MCF 10A (cell line): ENCODE results near the gene PID1. TPM values are rescaled to one million over a fixed set of nuclear protein-coding genes. Genes with fewer than 3 reads are reported as not detected.

Source experiments
- BruUV-seq: library from RNA; stranded (reverse); fragments of 400-500 nt; replicated peaks from 2 replicates; lab custom pipeline; 2021; lab: Mats Ljungman, UMichigan
- CTCF ChIA-PET: fragments of 300-600 bp; sonication (Branson Sonifier 250); formaldehyde crosslinking; extraction: SDS; loops from one replicate; lab custom pipeline; 2021; ENCODE audit warnings: antibody characterized with exemption, inconsistent platforms; lab: Yijun Ruan, JAX
- POLR2A ChIA-PET: fragments of 300-600, 350-650 bp; sonication (Branson Sonifier 250); formaldehyde crosslinking; extraction: SDS; loops from one replicate; lab custom pipeline; 2020; ENCODE audit warnings: antibody characterized with exemption, inconsistent platforms; lab: Yijun Ruan, JAX
- DNase-seq: peaks from one replicate; pipeline ENCODE4 v3.0.0-alpha.2; 2018; ENCODE audit not compliant: unreplicated experiment
- H3K27ac Mint-ChIP-seq: one replicate; pipeline ENCODE4 v1.8.0; 2022; ENCODE audit warnings: mild to moderate bottlenecking, low read depth, mixed read lengths; ENCODE audit not compliant: unreplicated experiment
- H3K27me3 Mint-ChIP-seq: one replicate; pipeline ENCODE4 v1.8.0; 2022; ENCODE audit warnings: mixed read lengths; ENCODE audit not compliant: insufficient read depth, unreplicated experiment
- H3K36me3 Mint-ChIP-seq: one replicate; pipeline ENCODE4 v1.8.0; 2022; ENCODE audit warnings: mild to moderate bottlenecking, moderate library complexity, mixed read lengths; ENCODE audit not compliant: insufficient read depth, unreplicated experiment
- H3K4me1 Mint-ChIP-seq: one replicate; pipeline ENCODE4 v1.8.0; 2022; ENCODE audit warnings: mixed read lengths; ENCODE audit not compliant: insufficient read depth, unreplicated experiment
- H3K4me3 Mint-ChIP-seq: one replicate; pipeline ENCODE4 v1.8.0; 2022; ENCODE audit warnings: mild to moderate bottlenecking, moderate library complexity, mixed read lengths; ENCODE audit not compliant: unreplicated experiment
- H3K9me3 Mint-ChIP-seq: one replicate; pipeline ENCODE4 v1.8.0; 2022; ENCODE audit warnings: mixed read lengths; ENCODE audit not compliant: unreplicated experiment
- CTCF ChIP-seq: fragments of 200-600 bp; IDR thresholded peaks from one replicate; pipeline ENCODE4 v1.8.0; 2022; ENCODE audit warnings: antibody characterized with exemption, mild to moderate bottlenecking; ENCODE audit not compliant: unreplicated experiment
- intact Hi-C: fragments of 100-400 bp; cut with micrococcal nuclease; formaldehyde crosslinking; loops from 2 replicates; pipeline ENCODE4 v1.14.1; 2022
- total RNA-seq: library from RNA; stranded (reverse); gene quantifications from 2 replicates; pipeline ENCODE4 v1.2.3, GENCODE V29; 2022

PID1 gene
- total RNA-seq, 1 experiment from 2014 or later, result 211 TPM

- no peak overlapping the region for H3K27ac Mint-ChIP-seq
- peaks cover 27% of the 10 kb centered on the region for H3K36me3 Mint-ChIP-seq
- no peak overlapping the region for H3K4me3 Mint-ChIP-seq
- ChIA-PET POLR2A (interaction anchor here (0.6 kb wide), 1 partner anchor 16 kb away, joined by 3 read pairs; no protein-coding TSS in a partner anchor), CTCF (interaction anchor here (1.1 kb wide), 1 partner anchor 10 kb away, joined by 3 read pairs; no protein-coding TSS in a partner anchor)
- H3K27me3 Mint-ChIP-seq, result no peaks in the 10 kb centered on the region
- TF ChIP-seq CTCF, result no peak
- peaks cover 28% of the 10 kb centered on the region for H3K4me1 Mint-ChIP-seq
- no peaks in the 10 kb centered on the region for H3K9me3 Mint-ChIP-seq
- intact Hi-C loops, result no loop called here
- BruUV-seq, result no TSS peak
- DNase-seq, result no peak
Measured at GRCh38 chr2:229162015-229162414, 109.1 kb downstream of the PID1 start.

GRCh38 chr2:229160984-229161383, 110.1 kb downstream of the PID1 start:
- Mint-ChIP-seq H3K4me1 (peaks cover 31% of the 10 kb centered on the region), H3K4me3 (no peak overlapping the region), H3K36me3 (peaks cover 27% of the 10 kb centered on the region), H3K27ac (no peak overlapping the region), H3K27me3 (no peaks in the 10 kb centered on the region), H3K9me3 (no peaks in the 10 kb centered on the region)
- no peak for DNase-seq
- ChIA-PET CTCF (interaction anchor here (0.7 to 1.6 kb wide), 4 partner anchors 9 to 103 kb away, joined by 3 to 12 read pairs (median 3); no protein-coding TSS in a partner anchor), POLR2A (interaction anchor here (1.5 to 1.9 kb wide), 3 partner anchors 21 to 113 kb away, joined by 4 to 5 read pairs (median 4); partner anchors contain the start of gene PID1)
- BruUV-seq, result no TSS peak
- intact Hi-C loops, result no loop called here
- no peak for TF ChIP-seq CTCF

- Mint-ChIP-seq H3K9me3 (no peaks in the 10 kb centered on the region), H3K27me3 (no peaks in the 10 kb centered on the region), H3K27ac (peak overlapping the region; percentile 23), H3K4me3 (no peak overlapping the region), H3K4me1 (peaks cover 33% of the 10 kb centered on the region), H3K36me3 (peaks cover 35% of the 10 kb centered on the region)
- TF ChIP-seq CTCF, result no peak
- DNase-seq, result peak; percentile 28
- no TSS peak for BruUV-seq
- intact Hi-C loops, result no loop called here
- POLR2A ChIA-PET, result interaction anchor here (0.6 to 1.9 kb wide), 8 partner anchors 8 to 1656 kb away, joined by 3 to 8 read pairs (median 4); partner anchors contain the start of gene PID1
- CTCF ChIA-PET, result interaction anchor here (0.6 to 1.6 kb wide), 4 partner anchors 11 to 116 kb away, joined by 3 to 12 read pairs (median 4); no protein-coding TSS in a partner anchor
Measured at GRCh38 chr2:229160180-229160579, 110.9 kb downstream of the PID1 start.

DNA sequence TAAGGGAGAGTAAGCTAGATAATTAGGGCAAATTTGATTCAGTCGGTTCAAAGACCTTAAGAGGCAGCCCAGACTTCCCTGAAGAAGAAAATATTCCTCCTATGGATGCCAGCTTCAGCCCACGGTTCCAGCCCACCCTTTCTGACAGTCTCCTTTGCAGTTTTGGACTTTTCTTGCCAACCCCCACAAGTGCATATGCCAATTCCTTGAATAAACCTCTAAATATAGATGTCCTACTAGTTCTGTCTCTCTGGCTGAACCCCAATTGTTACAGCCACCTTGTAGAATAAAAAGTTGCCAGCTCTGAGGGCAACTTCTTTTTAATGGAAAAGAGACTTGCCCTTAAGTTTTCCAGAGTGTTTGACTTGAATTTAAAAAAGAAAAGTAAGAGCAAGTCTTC, 111.7 kb downstream of the PID1 start:
- Mint-ChIP-seq H3K9me3 (no peaks in the 10 kb centered on the region), H3K36me3 (peaks cover 43% of the 10 kb centered on the region), H3K27ac (no peak overlapping the region), H3K4me3 (no peak overlapping the region), H3K27me3 (no peaks in the 10 kb centered on the region), H3K4me1 (peaks cover 27% of the 10 kb centered on the region)
- intact Hi-C loops, result no loop called here
- no peak for TF ChIP-seq CTCF
- no TSS peak for BruUV-seq
- ChIA-PET CTCF (interaction anchor here (0.5 to 1.3 kb wide), 4 partner anchors 114 to 532 kb away, joined by 3 to 6 read pairs (median 4); no protein-coding TSS in a partner anchor), POLR2A (interaction anchor here (1.3 to 1.4 kb wide), 3 partner anchors 15 to 109 kb away, joined by 3 to 8 read pairs (median 4); no protein-coding TSS in a partner anchor)
- DNase-seq, result no peak
